Measurements from ENCODE around the gene IKZF2.

The IKZF2 gene

DNA sequence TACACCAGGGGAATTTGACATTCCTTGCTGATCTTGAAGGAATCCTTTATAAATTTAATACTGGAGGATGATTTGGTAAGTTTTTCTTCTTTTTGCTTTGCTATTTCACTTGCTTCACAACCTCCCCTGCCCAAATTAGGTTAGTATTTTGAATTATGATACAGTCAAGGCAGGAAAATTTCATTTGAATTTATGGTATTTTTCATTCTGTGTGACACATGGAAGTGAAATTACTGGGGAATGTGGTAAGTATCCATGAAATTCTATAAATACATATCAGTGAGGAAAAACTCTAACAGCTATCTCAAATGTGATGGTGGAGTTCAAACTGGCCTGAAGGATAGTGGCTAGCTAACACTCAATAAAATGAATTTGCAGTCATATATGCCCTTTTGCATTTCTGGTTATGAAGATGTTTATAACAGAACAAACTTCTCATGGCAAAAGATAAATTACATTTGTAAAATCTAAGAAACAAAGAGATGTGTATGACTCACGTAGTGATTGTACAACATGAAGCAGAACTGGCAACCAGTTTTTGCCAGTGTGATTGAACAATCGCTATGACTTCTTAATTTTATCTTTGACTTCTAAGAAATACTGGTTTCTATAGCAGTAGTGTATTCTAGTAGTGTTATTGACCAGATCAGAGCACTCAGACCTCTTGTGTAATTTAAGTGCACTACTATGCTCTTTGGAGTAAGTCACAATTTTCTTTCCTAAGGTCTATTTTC lies 152.6 kb downstream of the IKZF2 start:
- DNase-seq (ENCODE audit: low read depth) = no peak

DNA sequence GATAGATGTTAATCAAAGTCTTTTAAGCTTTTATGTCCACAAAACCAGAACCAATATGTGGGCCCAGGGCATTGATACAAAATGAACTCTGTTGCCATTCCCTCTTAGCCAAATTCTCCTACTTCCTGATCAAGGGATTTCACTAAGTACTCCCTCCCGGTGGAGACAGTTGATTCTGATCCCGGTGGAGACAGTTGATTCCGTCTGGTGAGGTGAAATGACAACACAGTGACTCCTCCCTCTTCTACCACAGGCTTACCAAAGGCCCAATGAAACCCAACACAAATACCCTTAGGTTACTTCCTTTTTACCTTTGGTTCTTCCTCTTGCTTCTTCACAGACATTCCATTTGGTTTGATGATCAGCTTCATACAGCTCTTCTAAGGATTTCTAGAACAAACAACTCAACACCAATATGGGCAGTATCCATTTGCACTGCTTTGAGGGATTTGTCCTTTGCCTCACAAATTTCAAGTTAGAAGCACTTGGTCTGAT lies 153.8 kb downstream of the IKZF2 start:
- no peak for DNase-seq (ENCODE audit: low read depth)

DNA sequence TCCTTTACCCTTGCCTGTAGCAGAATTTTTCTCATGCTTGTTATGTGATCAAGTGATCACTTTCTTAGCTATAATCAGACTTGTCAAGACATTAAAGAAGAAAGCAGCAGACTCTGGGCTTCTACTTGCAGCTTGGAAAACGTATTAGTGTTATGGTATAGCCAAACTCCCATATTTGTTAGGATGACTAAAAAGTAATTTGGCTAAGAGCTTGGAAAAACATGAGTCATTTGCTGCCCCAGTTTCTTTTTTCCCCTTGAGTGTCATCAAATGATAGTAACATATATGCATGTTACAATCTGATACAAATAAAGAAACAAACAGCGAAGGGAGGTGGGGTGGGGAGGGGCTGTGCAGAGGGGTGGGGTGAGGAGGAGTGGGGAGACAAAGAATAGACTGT lies 155.5 kb downstream of the IKZF2 start:
- no peak for DNase-seq (ENCODE audit: low read depth)

DNA sequence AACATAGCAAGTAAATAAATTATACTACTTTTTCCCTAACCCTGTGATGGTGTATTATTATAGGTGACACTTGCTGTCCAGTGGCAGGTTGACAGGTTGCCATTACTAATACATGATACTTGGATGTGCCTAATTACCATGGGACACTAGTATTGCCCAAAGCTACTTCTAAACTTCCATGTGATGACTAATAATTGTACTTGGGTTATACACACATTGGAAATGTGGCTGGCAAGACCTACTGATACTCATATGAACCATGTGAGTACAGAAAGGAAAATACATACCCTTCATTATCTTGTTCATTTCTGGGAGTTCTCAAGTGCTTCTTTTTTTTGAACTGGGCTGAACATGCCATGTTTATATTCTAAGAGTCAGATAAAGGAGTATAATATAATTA lies 156.4 kb downstream of the IKZF2 start:
- no peak for DNase-seq (ENCODE audit: low read depth)

DNA sequence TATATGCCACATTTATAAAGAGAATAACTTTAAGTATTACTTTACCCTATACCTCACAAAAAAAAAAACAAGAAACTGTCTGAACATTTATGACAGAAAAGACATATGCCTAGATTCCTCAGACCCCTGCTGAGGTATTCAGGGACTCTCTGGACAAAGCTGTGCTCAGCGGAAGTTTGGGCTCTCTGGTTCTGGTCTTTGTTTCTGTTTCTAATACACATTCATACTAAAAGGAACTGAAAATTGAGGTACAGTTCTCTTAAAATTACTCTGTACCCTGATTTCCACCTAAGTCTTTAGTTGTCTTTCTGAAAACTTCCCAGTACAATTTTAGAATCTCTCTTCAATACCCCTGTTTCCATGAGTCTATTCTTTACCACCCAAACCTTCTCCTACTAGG lies 160.3 kb downstream of the IKZF2 start:
- DNase-seq (ENCODE audit: low read depth) = no peak

DNA sequence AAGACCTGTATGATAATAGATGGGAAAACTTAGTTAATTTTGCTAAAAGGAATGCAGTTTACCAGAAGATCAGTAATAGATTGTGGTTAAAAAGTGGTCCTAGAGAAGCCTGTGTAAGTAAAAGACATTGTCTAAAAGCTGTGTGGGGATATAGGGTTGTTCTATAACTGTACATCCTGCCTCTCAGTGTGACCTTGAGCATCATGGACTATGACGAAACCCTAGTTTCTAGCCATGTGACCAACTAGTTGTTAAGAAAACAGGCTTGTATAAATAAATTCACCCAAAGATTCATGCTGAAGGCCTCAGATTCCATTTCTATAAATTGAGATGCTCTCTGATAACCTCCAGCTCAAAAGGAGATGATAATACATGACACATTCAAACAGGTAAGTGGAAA lies 160.7 kb downstream of the IKZF2 start:
- no peak for DNase-seq (ENCODE audit: low read depth)

DNA sequence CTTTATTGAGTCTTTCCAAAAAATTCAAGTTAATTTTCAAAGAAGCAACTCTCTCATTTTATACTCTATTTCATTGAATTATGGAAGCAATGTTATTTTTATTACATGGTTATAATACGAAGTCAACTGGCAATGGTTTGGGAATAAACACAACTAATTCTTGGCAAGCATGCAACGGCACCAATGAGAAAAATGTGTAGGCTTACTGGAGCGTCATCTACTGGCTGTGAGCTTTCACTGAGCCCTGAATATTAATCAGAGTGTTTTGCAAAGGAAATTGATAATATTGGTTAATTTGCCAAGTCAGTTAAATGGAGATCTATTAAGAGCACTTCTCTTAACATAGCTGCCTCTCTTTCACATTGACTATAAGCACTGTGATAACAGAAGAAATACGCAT lies 163.9 kb downstream of the IKZF2 start:
- DNase-seq (ENCODE audit: low read depth) = no peak

DNA sequence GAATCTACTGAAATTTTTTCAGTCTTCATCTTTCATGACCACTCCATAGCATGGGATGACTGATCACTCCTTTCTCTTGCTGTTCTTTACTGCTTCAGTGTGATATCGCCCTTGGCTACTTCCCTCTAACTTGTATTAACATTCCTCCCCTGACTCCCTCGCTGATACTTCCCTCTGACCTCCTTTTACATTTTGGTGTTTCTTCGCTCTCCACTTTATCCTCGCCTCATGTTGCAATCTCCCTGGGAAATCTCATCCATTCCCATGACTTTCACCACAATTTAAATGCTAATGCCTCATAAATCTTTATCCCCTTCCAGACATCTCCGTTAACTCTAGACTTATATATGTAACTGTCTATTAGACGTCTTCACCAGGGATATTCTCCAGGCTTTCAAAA lies 167.3 kb downstream of the IKZF2 start:
- no peak for DNase-seq (ENCODE audit: low read depth)

DNA sequence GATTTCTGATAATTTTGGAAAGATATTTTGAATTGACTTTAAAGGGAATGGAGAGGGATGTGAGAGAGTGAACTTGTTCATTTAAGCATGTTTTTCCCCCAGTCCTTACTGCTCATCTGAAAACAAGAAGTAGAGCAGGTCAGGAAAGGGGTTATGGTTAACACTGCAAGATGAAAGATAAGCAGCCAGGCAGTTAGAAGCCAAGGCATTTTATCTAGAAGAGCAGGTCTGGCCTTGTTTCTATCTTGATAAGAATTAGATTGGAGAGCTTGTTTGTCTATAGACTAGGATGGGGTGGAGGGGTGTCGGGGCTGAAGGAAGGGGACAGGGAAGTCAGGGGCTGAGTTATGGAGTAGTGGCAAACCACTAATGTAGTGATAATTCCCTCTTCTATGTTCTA lies 171.6 kb downstream of the IKZF2 start:
- no peak for DNase-seq (ENCODE audit: low read depth)

DNA sequence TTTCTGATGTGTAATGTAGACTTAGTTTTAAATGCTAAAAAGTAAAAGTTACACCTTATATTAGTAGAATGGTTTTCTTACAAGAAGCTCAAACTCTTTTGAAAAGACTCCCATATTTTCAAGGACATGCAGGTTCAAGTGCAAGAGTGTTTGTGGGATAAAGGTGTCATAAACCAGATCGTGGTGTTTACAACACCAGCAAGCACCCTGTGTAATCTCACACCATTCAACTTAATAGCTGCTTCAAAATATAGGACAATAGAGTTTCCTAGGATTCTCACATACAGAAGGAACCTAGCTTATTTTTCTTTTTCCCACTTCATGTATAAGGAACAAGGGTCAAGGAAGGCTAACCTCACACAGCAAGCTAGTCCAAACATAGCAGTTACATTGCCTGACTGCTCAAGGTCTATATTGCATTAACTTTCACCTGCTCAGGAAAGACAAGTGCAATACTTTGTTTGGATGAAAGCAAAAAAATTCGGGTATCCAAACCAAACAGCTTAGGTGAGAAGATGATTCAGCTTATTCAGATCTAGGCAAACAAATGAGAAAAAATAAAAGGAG lies 172.3 kb downstream of the IKZF2 start:
- DNase-seq (ENCODE audit: low read depth) = no peak

DNA sequence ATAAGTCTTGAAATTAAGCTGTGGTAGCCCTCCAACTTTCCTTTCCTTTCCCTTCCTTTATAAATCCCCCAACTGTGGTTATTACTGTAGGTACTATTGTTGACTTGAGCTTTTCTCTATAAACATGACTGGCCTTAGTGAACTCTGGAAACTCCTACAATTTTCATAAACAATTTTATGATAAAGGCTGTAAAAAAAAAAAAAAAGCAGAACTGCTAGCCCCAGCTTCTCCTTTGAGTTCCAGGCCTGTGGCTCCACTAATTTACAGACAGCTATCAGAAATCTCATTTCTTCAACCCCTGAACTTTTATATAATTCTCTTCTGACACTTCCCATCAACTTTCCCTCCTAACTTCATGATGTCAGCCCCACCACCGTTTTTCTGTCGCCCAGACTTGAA lies 174.3 kb downstream of the IKZF2 start:
- no peak for DNase-seq (ENCODE audit: low read depth)

DNA sequence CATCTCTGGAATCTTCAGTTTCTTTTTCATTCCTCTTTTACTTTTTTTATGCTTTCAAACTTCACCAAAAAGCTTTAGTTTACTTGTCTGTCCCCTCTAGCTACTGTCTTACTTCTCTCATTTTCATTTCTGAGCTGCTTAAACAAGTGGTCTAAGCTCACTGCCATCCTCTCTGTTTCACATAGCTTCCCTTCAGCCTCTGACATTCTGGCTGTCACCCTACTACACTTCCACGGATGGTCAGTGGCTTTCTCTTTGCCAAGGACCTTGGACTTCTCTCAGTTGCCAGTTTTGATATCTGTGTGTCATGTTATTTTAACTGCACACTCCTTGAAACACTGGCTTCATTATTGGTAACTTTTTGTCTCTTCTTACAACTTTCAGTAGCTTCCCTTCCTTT lies 176.1 kb downstream of the IKZF2 start:
- DNase-seq (ENCODE audit: low read depth) = no peak

DNA sequence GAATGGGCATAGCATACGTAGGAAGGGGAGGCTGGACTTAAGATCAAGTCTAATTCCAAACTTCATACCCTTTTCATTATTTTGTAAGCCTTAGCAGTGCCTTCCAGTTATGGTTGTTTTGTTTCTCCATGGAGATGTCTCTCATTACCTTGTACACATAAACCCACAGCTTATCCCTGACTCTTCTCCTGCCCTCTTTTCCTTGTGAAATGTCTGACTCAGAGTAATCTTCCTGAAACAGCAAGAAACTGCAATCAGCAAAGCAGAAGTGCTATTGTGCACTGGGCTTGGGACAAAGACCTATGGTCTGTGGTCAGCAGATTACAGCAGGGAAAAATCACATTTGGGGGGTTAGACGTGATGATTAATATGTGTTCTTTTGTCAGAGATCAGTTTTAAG lies 176.7 kb downstream of the IKZF2 start:
- no peak for DNase-seq (ENCODE audit: low read depth)

DNA sequence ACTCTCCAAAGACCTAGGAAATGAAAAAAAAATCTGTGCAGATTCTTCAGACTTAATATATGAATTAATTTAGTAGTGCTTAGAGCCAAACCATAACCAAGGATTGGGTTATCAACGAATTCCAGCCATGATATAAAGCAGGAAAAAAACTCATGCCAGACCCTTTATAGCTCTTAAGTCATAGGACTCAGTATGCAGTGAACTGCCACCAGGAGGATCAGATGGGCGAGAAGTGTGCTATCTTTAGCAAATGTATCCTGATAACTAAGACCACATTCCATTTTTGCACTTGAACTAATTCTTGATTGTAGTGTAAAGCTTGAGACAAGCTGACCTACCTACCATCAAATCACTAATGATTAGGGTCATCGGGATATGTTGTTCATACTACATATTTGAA lies 178.1 kb downstream of the IKZF2 start:
- DNase-seq (ENCODE audit: low read depth) = no peak

DNA sequence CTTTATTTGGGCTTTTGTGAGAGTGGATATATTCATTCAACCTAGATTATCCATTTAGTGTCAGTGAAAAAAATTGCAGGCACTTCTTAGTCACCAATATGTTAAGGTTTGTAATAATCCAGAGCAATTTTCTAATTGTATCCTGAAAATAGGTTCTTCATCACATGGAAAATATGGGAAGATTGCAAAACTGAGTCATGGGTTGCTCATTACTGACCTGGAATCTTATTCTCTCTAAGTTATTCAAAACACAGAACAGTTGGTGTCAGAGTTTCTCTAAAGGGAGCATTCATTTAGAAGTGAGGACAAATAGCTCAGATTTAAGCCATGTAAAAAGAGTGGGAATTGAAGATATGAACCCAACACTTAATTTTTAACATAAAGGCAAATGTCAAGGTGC lies 181.3 kb downstream of the IKZF2 start:
- no peak for DNase-seq (ENCODE audit: low read depth)

DNA sequence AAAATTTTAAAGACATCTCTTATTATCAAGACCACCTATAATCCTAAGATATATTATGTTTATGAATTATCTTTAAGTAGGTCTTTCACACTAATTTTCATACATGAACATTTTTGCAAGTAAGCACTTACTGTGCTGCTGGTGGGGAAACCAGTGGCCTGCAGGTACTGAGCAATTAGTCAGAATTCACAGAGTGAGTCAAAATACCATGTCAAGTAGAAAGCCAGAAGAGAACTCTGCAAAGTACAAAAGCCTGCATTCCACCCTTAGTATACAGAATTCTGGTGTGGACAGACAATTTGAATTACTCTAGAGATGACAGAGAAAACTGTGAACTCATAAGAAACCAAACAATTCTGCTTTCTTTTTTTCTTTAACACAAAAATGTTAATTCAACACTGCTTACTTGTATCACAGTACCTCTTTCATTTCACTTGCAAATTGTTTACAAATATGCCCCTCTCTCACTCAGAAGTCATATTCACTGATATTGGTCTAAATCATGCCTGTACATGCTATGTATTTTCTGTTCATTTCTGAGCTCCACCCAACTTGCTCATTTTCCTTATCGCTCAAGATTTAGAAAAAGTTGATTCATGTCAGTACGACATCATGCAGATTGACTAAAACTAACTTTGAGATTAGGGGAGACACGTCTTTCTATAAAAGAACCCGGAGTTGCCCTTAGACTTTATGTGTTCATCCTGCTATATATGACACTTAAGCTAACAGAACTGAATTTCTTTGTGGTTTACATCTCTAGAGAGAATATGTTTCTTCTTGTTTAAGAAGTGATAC lies 182.9 kb downstream of the IKZF2 start:
- DNase-seq (ENCODE audit: low read depth) = no peak

DNA sequence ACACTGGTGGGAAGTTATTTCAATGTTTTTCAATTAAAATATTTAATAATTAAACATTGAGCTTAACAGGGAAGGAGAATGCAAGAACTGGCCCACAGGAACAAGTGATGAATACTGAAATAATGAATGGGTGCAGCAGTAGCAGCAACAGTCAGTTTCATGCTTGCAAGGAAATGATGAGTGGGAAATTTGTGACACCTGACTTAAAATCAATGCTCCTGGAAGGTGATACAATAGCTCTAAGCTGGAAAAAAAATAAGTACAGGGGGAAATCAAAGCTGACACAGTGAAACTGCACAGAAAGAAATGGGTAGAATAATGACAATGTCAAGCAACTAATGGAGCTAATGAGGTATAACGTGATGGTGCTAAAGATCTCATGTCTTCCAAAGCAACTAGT lies 184.5 kb downstream of the IKZF2 start:
- no peak for DNase-seq (ENCODE audit: low read depth)

DNA sequence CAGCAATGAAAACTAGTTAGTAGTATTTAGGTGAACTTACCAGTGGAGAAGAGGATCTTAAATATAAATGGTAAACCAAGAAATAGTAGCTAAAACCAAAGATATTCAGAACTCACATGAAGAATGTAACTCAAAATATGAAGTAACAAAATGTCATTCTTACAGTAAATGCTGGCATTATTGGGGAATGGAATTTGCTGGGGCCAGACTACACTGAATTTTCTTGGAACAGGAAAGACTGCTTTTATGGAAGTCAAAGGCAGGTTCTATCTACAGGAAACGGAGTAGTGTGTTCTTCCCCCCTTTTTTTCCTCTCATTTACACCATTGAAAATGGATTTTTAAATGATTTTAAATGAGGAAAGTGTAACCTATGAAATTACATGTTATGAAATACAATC lies 188.7 kb downstream of the IKZF2 start:
- no peak for DNase-seq (ENCODE audit: low read depth)

DNA sequence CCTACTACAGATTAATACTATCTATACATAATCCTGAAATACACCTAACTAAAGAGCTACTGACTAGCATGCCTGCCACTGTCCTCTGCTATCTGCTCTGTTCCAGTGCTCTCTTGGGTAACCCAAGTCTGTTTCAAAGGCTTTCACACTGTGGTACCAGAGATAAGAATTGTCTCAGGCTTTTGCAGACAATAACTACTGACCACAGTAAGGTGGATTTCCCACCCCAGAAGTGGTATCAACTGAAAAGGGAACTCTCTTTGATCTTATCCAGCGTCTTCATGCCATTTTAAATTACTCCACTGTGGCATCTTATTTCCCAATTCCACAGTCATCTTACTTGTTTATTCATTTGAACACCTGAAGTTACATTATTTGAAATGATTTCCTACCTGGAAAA lies 190.2 kb downstream of the IKZF2 start:
- no peak for DNase-seq (ENCODE audit: low read depth)

DNA sequence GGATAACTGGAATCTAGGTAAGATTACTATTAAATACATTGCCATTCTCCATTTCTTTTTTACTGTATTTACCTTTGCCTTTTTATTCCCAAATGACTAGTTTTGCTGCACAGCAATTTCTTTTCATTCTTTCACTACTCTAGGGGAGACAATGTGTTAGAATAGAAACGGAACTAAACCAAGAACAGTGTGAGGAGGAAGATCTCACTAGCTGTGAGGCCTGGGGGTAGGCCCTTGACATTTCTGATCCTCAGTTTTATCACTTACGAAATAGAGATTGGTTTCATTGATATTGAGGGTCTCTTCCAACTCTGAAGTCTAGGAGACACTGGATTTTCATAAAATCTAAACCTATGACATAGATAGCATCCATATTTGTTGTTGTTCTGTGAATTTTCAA lies 191.1 kb downstream of the IKZF2 start:
- DNase-seq (ENCODE audit: low read depth) = no peak

DNA sequence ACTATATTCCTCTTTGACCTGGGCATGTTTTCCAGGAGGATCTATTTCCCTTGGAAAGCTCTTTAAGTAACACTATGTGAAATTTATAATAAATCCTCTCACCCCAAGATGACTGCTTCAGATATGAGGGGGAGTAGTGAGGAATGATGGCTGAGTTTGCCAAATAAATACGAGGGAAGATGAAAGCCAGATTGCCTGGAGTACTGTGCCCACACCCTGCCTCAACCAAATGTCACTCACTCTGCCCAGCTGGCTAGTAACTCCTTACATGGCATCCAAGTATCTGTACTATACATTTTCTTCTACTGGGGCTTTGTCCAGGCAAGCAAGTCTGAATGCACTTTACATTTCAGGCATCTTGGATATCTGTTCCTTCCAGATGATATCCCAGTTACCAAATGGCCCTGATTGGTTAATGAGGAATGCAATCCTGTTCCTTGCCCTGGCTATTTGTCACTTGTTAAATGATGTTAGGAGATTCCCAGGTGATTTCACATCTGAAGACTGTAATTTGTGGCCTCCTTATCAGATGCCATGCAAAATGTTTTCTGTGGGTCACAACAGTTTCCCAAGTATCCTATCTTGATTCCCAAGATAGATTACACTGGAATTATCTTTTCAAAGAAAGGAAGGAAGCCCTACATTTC lies 191.8 kb downstream of the IKZF2 start:
- no peak for DNase-seq (ENCODE audit: low read depth)

DNA sequence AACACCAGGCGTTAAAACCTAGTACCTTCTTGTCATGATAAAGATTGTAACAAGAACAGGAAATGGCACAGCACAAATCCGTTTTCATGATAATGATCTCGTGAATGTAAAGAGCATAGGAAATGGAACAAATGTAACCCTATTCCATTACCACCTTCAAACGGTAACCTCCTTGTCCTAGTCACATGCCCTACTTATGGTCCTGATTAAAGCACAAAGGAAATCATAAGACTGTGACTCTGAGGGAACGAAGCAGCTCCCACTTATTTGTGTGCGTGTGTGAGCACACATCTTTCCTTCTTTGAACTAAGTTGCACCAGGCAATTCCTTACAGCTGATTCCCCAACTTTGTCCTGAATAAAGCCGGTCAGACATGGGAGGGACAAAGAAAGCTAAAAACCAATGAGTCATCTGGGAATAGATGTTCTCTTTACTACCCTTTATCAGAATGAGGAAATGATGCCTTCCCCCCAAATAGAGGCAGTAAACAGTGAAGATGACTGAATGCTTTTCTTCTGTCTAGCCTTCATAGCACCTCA lies 192.6 kb downstream of the IKZF2 start:
- DNase-seq (ENCODE audit: low read depth) = no peak

DNA sequence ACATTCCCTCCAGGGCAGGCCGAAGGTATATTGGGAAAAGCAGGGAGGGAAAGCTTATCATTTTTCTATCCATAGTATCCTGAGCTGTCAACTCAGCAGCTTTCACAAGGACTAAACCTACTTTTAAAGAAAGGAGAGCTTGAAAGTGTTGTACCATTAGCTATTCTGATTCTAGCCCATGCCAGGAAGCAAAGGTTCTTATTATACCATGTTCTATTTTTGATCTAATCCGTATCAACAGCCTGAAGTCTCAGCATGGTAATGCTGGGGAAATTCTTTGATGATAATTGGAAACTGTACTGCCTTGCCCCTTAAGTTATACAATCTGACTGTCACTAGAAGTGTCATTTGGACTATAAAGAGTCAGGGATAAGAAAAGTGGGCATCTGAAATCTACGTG lies 193.3 kb downstream of the IKZF2 start:
- DNase-seq (ENCODE audit: low read depth) = no peak

Measured in activated T-helper 1 cell treated with Interleukin-2 at 50 U/mL for 16 hours (primary cell).